GM12891 (cell line): Measurements from ENCODE around the gene RPL10A.

Source experiments
- DNase-seq: peaks from one replicate; pipeline ENCODE4 v3.0.0; 2011; ENCODE audit warnings: low spot score; ENCODE audit not compliant: insufficient read length
- FAIRE-seq: peaks from 2 replicates; lab custom pipeline; 2011; peaks lifted over from hg19 to GRCh38; lab: Jason Lieb, UNC
- PAX5 ChIP-seq: IDR thresholded peaks from 2 replicates; pipeline ENCODE4 v1.6.1; 2011; ENCODE audit warnings: low read length, moderate library complexity, mild to moderate bottlenecking; ENCODE audit not compliant: insufficient read depth, severe bottlenecking
- POLR2A ChIP-seq: IDR thresholded peaks from 2 replicates; pipeline ENCODE4 v1.6.1; 2011; ENCODE audit warnings: low read depth, low read length, control low read depth
- POLR2AphosphoS5 ChIP-seq: IDR thresholded peaks from 2 replicates; pipeline ENCODE4 v1.6.1; 2011; ENCODE audit warnings: low read depth, low read length, control low read depth
- POU2F2 ChIP-seq: IDR thresholded peaks from 2 replicates; pipeline ENCODE4 v1.6.1; 2011; ENCODE audit warnings: low read depth, mild to moderate bottlenecking, control low read depth, low read length, moderate library complexity
- SPI1 ChIP-seq: IDR thresholded peaks from 2 replicates; pipeline ENCODE4 v1.6.1; 2011; ENCODE audit warnings: low read depth, low read length, control low read depth
- TAF1 ChIP-seq: IDR thresholded peaks from 2 replicates; pipeline ENCODE4 v1.6.1; 2011; ENCODE audit warnings: low read depth, low read length, control low read depth

Gene RPL10A

DNA sequence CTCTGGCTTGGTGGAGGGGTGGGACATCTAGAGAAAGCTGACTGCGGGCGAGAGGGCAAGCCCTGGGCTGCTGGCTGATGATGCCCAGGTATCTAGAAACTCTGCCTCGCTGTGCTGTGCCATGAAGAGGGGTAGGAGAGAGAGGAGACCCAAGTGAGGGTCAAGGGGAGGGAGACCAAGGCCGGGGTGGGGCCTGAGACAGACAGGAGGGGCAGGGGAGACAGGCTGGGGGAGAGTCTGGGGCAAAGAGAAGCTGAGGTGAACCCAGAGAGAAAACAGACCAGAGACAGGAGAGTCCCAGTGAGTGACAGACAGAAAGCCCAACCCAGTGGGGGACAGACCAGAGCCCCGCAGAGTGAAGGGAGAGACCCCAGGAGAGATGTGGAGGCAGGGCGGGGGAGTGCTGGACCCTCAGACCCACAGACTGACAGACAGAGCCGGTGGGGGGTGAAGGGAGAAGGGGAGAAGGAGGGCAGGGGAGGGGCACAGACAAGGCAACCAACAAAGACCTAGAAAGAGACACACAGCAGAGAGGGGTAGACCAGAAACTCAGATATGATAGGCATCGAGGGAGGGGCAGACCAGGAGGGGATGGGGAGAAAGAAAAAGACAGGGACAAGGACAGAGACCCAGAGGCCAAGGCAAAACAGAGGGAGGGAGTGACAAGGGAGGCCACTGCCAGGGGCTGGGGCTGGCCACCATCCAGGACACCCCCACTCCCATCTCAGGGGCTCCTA, 22.8 kb downstream of the RPL10A start:
- no peak for TF ChIP-seq TAF1
- no peak for TF ChIP-seq POLR2A
- TF ChIP-seq POU2F2 = no peak
- no peak for TF ChIP-seq PAX5
- no peak for TF ChIP-seq POLR2AphosphoS5
- TF ChIP-seq SPI1 = no peak
- FAIRE-seq = no peak
- DNase-seq = no peak

DNA sequence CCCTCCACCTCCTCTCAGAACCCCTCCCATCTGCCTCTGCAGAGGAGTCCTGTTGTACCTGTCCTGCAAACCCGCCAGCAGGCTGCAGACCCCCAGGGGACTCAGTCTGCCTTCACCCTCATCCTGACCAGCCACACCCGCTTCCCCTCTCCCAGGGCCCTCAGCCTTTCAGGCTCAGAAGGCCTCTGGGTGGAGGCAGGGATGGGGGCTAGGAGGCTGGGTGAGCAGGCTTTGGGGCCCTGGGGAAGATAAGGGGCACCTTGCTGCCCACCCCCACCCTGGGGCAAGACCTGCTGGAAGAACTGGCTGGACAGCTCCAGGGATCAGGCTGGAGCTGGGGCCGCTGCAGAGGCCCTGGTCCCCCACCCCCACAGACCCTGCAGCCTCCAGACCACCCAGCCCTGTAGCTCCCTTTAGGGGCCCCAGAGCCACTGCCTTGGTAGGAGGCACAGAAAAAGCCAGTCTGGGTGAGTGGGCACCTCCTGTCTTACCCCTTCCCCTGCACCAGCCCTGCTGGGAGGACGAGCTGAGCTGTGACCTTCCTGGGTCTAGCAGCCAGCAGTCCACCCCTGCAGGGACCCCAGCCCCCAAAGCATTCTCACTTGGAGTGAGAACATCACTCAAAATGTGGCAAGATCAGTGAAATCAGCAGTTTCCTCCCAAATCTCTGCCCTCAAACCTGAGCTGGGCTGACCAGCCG, 23.5 kb downstream of the RPL10A start:
- no peak for FAIRE-seq
- no peak for TF ChIP-seq POU2F2
- TF ChIP-seq SPI1 = no peak
- TF ChIP-seq POLR2A = no peak
- DNase-seq = no peak

DNA sequence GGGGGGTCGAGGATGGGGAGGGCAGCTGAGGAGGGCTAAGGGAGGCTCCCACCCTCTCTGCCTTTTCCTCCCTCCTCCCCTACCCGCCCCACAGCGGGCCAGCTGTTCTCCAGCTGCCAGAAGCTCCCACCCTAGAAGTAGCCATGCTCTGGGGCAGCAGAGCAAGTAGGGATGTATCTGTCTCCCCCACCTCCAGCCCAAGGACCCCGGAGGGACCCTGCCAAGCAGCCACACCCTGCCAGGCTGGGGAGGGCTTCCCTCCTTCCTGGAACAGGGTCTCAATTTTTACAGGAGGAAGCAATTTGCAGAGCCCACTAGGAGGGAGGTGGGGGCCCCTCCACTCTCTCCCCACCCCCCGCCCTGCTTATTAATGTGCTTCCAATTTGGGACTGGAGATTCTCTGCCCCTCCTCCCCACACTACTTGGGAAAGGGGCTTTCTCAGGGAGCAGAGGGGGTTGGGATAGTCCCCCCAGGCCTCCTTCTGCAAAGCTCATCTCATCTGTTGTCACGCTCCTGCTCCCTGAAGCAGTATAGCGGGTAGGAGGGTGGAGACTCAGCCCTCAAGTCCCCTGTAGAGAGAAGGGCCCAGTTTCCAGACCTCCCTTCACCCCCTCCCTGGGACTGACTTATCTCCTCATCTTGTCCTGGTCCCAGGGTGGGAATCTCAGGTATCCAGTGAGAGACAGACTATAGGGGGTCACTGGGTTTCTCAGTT, 24.2 kb downstream of the RPL10A start:
- DNase-seq (no peak), FAIRE-seq (no peak)
- no peak for TF ChIP-seq PAX5
- TF ChIP-seq TAF1 = no peak
- no peak for TF ChIP-seq POLR2AphosphoS5
- TF ChIP-seq SPI1 = no peak
- no peak for TF ChIP-seq POU2F2
- no peak for TF ChIP-seq POLR2A

DNA sequence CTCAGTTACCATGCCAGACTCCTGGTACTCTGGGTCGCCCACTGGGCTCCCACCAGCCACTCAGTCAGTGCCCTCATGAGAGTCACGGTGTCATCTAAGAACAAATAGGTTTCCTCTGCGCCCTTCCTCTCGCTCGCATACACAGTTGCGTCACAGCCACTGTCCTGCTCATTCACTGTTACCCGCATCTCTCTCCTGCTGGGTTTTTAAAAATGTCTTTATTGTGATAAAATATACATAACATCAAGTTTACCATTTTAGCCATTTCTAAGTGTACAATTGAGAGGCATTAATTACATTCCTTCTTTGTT, 24.7 kb downstream of the RPL10A start:
- FAIRE-seq (no peak), DNase-seq (no peak)
- TF ChIP-seq TAF1 (no peak), SPI1 (no peak), PAX5 (no peak), POLR2AphosphoS5 (no peak), POU2F2 (no peak), POLR2A (no peak)

DNA sequence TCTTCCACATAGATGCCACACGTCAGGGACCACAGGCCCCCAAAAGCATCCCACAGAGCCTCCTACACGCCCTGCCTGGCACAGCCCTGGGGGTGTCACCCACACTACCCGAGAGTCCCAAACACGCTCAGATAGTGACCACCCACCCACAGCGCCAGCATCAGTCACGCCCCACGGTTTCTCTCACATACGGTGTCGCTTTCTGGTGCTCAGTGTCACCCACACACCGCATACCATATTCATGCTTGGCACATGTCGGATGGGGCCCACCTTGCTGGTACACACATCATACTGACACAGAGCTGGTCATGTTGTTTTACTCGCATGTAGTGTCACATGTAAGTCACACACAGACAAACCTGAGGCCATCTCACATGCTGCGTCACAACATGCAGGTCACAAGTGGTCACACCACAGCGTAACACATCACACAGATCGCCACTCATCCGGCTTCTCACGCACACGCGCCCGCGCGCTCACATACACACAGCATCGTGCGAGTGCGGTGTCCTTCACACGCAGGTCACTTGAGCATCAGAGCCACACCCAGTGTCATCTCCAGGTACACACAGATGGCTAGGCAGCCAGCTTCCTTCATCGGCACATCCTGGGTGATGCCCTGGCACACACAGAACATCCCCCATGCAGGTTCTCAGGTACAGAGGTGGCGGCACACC, 25.2 kb downstream of the RPL10A start:
- TF ChIP-seq POU2F2 (no peak), POLR2A (no peak), SPI1 (no peak), POLR2AphosphoS5 (no peak), TAF1 (no peak), PAX5 (no peak)
- no peak for FAIRE-seq
- DNase-seq = no peak

DNA sequence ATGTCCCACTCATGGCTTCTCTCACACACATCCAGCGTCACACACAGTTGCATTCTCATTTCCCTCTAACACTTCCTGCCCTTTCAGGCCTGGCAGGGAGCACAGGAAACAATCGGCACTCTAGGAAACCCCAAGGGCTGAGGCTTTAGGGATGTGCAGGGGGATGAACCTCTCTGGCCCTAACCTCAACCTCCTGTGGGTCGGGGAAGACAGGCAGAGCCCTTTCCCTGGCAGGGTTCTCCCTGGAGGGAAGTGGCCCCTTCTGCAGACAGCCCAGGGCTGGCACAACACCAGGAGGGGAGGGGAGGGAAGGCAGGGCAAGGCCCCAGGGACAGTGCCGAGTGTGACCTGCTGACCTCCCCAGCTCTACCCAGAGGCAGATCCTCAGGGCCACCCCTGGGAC, 26.0 kb downstream of the RPL10A start:
- TF ChIP-seq SPI1 (no peak), POLR2A (no peak), PAX5 (no peak), POLR2AphosphoS5 (no peak), TAF1 (no peak), POU2F2 (no peak)
- DNase-seq = no peak
- FAIRE-seq = no peak

DNA sequence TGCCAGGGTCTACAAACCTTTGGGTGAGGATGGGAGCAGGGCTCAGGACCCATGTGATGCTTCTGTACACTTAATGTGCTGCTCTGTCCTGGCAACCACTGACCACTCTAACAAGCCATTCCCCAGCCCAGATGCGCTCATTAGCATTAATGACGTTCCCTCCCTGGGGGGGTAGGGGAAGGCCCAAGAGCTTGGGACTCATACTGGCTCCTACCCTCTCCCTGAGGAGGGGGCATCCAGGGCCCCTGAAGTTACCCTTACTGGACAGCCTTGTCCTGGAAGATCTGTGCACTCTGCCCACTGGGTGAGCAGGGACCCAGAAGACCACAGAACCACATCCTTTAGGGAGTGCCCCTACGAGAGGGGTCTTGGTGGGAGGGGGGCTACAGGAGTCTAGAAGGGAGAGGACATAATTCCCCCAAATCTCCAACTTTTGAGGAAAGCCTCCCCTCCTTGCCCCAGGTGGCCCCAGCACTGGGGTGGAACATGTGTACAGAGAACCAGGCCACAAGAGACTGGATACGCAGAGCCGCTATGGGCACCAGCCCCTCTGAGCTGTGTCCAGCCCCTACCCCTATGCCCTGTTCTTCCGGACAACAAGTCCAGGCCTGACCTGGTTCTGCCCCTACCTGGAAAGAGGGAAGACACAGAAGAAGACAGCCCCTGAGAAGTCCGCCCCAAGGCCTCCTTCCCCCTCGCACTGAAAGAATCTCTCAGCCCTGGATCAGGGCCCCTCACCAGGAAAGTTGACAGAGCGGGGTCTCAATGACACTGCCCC, 27.2 kb downstream of the RPL10A start:
- FAIRE-seq (no peak), DNase-seq (no peak)
- TF ChIP-seq TAF1 = no peak
- TF ChIP-seq PAX5 = no peak
- TF ChIP-seq POLR2A = no peak
- no peak for TF ChIP-seq POU2F2
- TF ChIP-seq SPI1 = no peak
- TF ChIP-seq POLR2AphosphoS5 = no peak

DNA sequence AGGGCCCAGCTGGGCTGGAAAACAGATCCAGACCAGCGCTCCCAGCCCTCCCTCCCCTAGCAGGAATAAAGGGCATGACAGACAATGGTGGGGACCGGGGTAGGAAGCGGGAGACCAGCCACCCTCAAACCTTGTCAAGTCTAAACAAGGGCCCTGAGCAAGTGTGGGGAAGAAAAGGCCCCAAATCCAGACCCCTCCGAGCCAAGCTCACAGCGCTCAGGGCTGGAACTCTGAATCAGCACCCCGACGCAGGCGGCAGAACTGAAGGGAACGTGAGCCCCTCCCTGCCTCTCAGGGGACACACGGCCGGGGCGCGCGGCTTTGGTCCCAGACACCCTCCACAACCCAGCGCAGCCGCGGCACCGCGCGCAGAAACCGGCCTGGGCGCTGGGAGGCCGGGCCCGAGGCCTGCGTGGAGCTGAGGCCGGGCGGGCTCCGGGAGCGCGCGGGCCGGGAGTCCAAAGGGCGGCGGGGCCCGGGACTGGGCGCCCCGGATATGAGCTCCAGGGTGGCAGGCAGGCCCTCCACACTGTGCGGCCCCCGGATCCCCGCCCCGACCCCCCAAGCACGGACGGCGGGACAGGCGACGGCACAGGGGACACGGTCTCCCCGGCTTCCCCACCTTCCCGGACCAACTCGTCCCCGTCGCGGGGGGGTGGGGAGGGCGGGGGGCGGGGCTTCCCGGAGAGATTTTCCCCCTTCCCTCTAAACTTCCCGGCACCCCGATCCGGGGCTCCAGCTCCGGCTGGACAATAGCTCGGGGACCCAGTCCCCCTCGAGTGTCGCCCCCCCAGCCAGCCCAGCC, 28.0 kb downstream of the RPL10A start:
- FAIRE-seq = no peak
- no peak for TF ChIP-seq PAX5
- TF ChIP-seq POLR2A = no peak
- TF ChIP-seq SPI1 = no peak
- TF ChIP-seq TAF1 = no peak
- TF ChIP-seq POU2F2 = no peak
- TF ChIP-seq POLR2AphosphoS5 = no peak
- no peak for DNase-seq
